OCI-LY1 (cell line): ENCODE results near the gene LRCH3.
"Not testable (repeated sequence)": the region's sequence is repeated elsewhere in the genome, so short reads cannot be mapped to it uniquely, and the experiment has no call there.

ENCODE experiments used
- H2AFZ ChIP-seq: fragments of 200-600 bp; sonication (generic), shearing (Covaris generic); 2 replicates; pipeline ENCODE4 v1.6.0; 2014; ENCODE audit warnings: antibody characterized with exemption, mild to moderate bottlenecking, low read length
- H3F3A ChIP-seq: fragments of 200-600 bp; sonication (generic), shearing (Covaris generic); 2 replicates; pipeline ENCODE4 v1.6.0; 2014; ENCODE audit warnings: mild to moderate bottlenecking, antibody characterized with exemption, low read length, moderate library complexity; ENCODE audit not compliant: insufficient read depth
- H3K27ac ChIP-seq: fragments of 200-600 bp; sonication (generic); 2 replicates; pipeline ENCODE4 v1.5.1; 2014; ENCODE audit warnings: low read length, mixed run types, mild to moderate bottlenecking, low read depth; ENCODE audit not compliant: poor library complexity, severe bottlenecking
- H3K27me3 ChIP-seq: fragments of 200-600 bp; sonication (generic); 2 replicates; pipeline ENCODE4 v1.6.0; 2014; ENCODE audit warnings: antibody characterized with exemption, mild to moderate bottlenecking, low read length, moderate library complexity; ENCODE audit not compliant: insufficient read depth
- H3K36me3 ChIP-seq: fragments of 200-600 bp; sonication (generic); 2 replicates; pipeline ENCODE4 v1.6.1; 2014; ENCODE audit warnings: mild to moderate bottlenecking, antibody characterized with exemption, low read length, moderate library complexity, mixed read lengths; ENCODE audit not compliant: insufficient read depth
- H3K4me1 ChIP-seq: fragments of 200-600 bp; sonication (generic); 2 replicates; pipeline ENCODE4 v1.5.1; 2014; ENCODE audit warnings: mild to moderate bottlenecking, low read length, moderate library complexity; ENCODE audit not compliant: insufficient read depth, severe bottlenecking
- H3K4me2 ChIP-seq: fragments of 200-600 bp; sonication (generic), shearing (Covaris generic); 2 replicates; pipeline ENCODE4 v1.6.1; 2014; ENCODE audit warnings: low read length
- H3K4me3 ChIP-seq: fragments of 200-600 bp; sonication (generic); 2 replicates; pipeline ENCODE4 v1.5.1; 2014; ENCODE audit warnings: low read length, low read depth, mild to moderate bottlenecking, mixed read lengths; ENCODE audit not compliant: poor library complexity, severe bottlenecking
- H3K79me2 ChIP-seq: fragments of 200-600 bp; shearing (Covaris generic); 2 replicates; pipeline ENCODE4 v1.6.1; 2016; ENCODE audit warnings: mixed run types, low read length, mixed read lengths; ENCODE audit not compliant: insufficient read depth
- H3K9ac ChIP-seq: fragments of 200-600 bp; sonication (generic), shearing (Covaris generic); 2 replicates; pipeline ENCODE4 v1.6.1; 2014; ENCODE audit warnings: mild to moderate bottlenecking, low read length, mixed read lengths
- H3K9me2 ChIP-seq: fragments of 200-600 bp; sonication (generic), shearing (Covaris generic); 2 replicates; pipeline ENCODE4 v1.6.1; 2014; ENCODE audit warnings: low read depth, mild to moderate bottlenecking, low read length, mixed read lengths
- H3K9me3 ChIP-seq: fragments of 200-600 bp; shearing (Covaris generic); 2 replicates; pipeline ENCODE4 v1.6.1; 2014; ENCODE audit warnings: low read length, mixed read lengths
- H4K20me1 ChIP-seq: fragments of 200-600 bp; sonication (generic), shearing (Covaris generic); 2 replicates; pipeline ENCODE4 v1.6.0; 2016; ENCODE audit warnings: mild to moderate bottlenecking, low read length; ENCODE audit not compliant: insufficient read depth
- CTCF ChIP-seq: fragments of 200-600 bp; sonication (generic), shearing (Covaris generic); IDR thresholded peaks from 2 replicates; pipeline ENCODE4 v1.5.1; 2017; ENCODE audit warnings: mild to moderate bottlenecking, antibody characterized with exemption, low read length, moderate library complexity, mixed read lengths
- EZH2 ChIP-seq: fragments of 200-600 bp; sonication (generic), shearing (Covaris generic); IDR thresholded peaks from 2 replicates; pipeline ENCODE4 v1.8.0; 2017; ENCODE audit warnings: borderline replicate concordance, mixed run types, mild to moderate bottlenecking, antibody characterized with exemption, low read length, moderate library complexity, mixed read lengths

The LRCH3 gene

DNA sequence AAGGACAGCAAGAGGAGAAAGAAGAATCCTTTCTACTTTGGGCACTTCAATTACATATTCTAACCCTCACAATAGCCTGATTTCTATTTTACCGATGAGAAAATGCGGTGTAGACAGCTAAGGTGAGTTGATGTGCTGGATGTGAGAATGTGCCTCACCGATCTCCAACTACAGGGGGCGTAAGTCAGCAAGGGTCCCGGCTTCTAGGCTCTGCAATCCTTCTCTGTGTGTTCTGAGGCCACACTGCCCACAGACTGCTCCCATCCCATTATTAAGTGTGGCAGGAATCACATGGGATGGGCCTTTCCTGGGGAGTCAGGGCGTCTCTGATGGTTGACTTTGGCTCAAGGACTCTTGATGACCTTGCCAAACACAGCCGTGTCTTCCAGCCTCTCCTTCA is 135.4 kb downstream of the LRCH3 start:
- Histone ChIP-seq H3K79me2 (no peaks in the 10 kb centered on the region), H3K9me2 (no peaks in the 10 kb centered on the region), H3K4me3 (no peak overlapping the region), H3K4me1 (no peaks in the 10 kb centered on the region), H3K4me2 (no peak overlapping the region), H4K20me1 (no peaks in the 10 kb centered on the region), H3K36me3 (peaks cover 4% of the 10 kb centered on the region; the same call in 1 of the 2 replicates), H3K9ac (no peak overlapping the region), H3K27ac (no peak overlapping the region), H3K27me3 (no peaks in the 10 kb centered on the region), H3F3A (no peaks in the 10 kb centered on the region), H3K9me3 (no peaks in the 10 kb centered on the region), H2AFZ (no peak overlapping the region)
- TF ChIP-seq CTCF (peak; percentile 69), EZH2 (no peak)

GRCh38 chr3:197927578-197927977 is 136.5 kb downstream of the LRCH3 start:
- H3K4me2 ChIP-seq = not testable (repeated sequence)

DNA sequence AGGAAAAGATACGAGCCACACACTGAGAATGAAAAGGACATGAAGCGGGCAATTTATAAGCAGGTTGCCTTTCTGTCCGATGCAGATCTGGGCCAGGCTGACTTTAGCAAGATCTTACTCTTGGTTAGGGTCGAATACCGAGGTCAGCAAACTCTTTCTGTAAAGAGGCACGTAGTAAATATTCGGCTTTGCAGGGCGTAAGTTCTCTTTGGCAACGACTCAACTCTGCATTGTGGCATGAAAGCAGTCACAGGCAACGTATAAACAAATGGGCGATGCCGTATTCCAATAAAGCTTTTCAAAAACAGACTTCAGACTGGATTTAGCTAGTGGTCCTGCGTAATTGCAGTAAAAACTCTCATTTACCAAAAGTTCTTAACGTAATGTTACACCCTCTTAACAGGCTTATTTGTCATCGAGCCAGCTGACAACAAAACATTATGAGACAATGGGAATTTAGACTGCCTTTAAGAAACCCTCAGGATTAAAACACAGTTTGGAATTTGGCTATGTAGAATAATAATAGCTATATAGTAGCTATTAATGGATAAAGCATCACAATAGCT is 145.8 kb downstream of the LRCH3 start:
- H3K9me2 ChIP-seq = no peaks in the 10 kb centered on the region
- TF ChIP-seq CTCF = no peak
- TF ChIP-seq EZH2 = no peak
- no peaks in the 10 kb centered on the region for H3K36me3 ChIP-seq
- H3K4me1 ChIP-seq = no peaks in the 10 kb centered on the region
- H2AFZ ChIP-seq = no peak overlapping the region
- no peak overlapping the region for H3K9ac ChIP-seq
- H3K4me3 ChIP-seq = no peak overlapping the region
- no peak overlapping the region for H3K27ac ChIP-seq
- H3K79me2 ChIP-seq = no peaks in the 10 kb centered on the region
- H4K20me1 ChIP-seq = no peaks in the 10 kb centered on the region
- H3F3A ChIP-seq = no peaks in the 10 kb centered on the region
- no peaks in the 10 kb centered on the region for H3K9me3 ChIP-seq
- H3K27me3 ChIP-seq = no peaks in the 10 kb centered on the region
- H3K4me2 ChIP-seq = no peak overlapping the region

More at GRCh38 chr3:197927578-197927977, 136.5 kb downstream of the LRCH3 start:
- not testable (repeated sequence) for H3K9me3 ChIP-seq, H3K9me2 ChIP-seq, H3K4me3 ChIP-seq, H3K27me3 ChIP-seq, H4K20me1 ChIP-seq, H3K36me3 ChIP-seq, H3K27ac ChIP-seq, H3K9ac ChIP-seq, H3K4me1 ChIP-seq, H3F3A ChIP-seq, H3K79me2 ChIP-seq, H2AFZ ChIP-seq
